ENCODE results near the gene CEP152. TPM values are rescaled to one million over a fixed set of nuclear protein-coding genes. Genes with fewer than 3 reads are reported as not detected.

Gene CEP152
- total and polyA plus RNA-seq, 2 experiments from 2014 or later, result 14.6 to 30.5 TPM

GRCh38 chr15:48792408-48792807 is 18.5 kb downstream of the CEP152 start:
- no peaks in the 10 kb centered on the region for H3K27me3 ChIP-seq (ENCODE audit: insufficient read depth)
- H3K9me3 Mint-ChIP-seq, result no peaks in the 10 kb centered on the region
- H4K20me1 ChIP-seq (replicated peaks; ENCODE audit: insufficient read depth), result 0 out of 2 replicates have a peak, but pooled peaks cover 3% of the 10 kb centered on the region
- H3K4me1 Mint-ChIP-seq, result no peaks in the 10 kb centered on the region; the same call in 2 of the 3 replicates
- DNase-seq (ENCODE audit: low spot score), result no peak
- TF ChIP-seq REST (IDR thresholded peaks at IDR 0.05; ENCODE audit: unreplicated experiment) (no peak), EZH2 (IDR thresholded peaks at IDR 0.05; ENCODE audit: low read depth, unreplicated experiment) (no peak), STAT1 (IDR thresholded peaks at IDR 0.05; ENCODE audit: unreplicated experiment) (no peak), ZNF114 (CRISPR knock-in tag; IDR thresholded peaks at IDR 0.05) (no peak), POLR2AphosphoS5 (IDR thresholded peaks at IDR 0.05; ENCODE audit: low read depth) (no peak), ZNF462 (CRISPR knock-in tag; IDR thresholded peaks at IDR 0.05) (no peak), EZH2phosphoT487 (IDR thresholded peaks at IDR 0.05; ENCODE audit: unreplicated experiment) (no peak), CREB1 (CRISPR knock-in tag; IDR thresholded peaks at IDR 0.05; ENCODE audit: low read depth) (no peak), CTCF (conservative IDR thresholded peaks at IDR 0.05; ENCODE audit: low read depth in 2 of 2) (no peak), ETS1 (IDR thresholded peaks at IDR 0.05) (no peak), ZNF331 (CRISPR knock-in tag; IDR thresholded peaks at IDR 0.05; ENCODE audit: low read depth) (no peak), NANOG (IDR thresholded peaks at IDR 0.05; ENCODE audit: borderline replicate concordance) (no peak), JUNB (IDR thresholded peaks at IDR 0.05; ENCODE audit: unreplicated experiment) (no peak)
- no peak overlapping the region for H3K27ac ChIP-seq (ENCODE audit: low read depth)
- H3K36me3 Mint-ChIP-seq (ENCODE audit: low read depth), result peaks cover 36% of the 10 kb centered on the region
- H3K36me3 ChIP-seq (ENCODE audit: insufficient read depth), result peaks cover 33% of the 10 kb centered on the region
- no peaks in the 10 kb centered on the region for H3K27me3 Mint-ChIP-seq (ENCODE audit: insufficient read depth, low read depth, poor library complexity)
- no peak overlapping the region for H2AFZ ChIP-seq
- H3K9me2 ChIP-seq (ENCODE audit: insufficient read depth), result no peaks in the 10 kb centered on the region
- H3K4me1 ChIP-seq (ENCODE audit: insufficient read depth), result no peaks in the 10 kb centered on the region
- H3K4me3 ChIP-seq, result no peak overlapping the region
- H3K79me2 ChIP-seq (replicated peaks; ENCODE audit: insufficient read depth), result no peaks in the 10 kb centered on the region
- no peak overlapping the region for H3K4me3 Mint-ChIP-seq
- no peak overlapping the region for H3K27ac Mint-ChIP-seq
- H3K4me2 ChIP-seq, result no peak overlapping the region
- ATAC-seq, result no peak
- H3F3A ChIP-seq (replicated peaks; ENCODE audit: low read depth), result no peaks in the 10 kb centered on the region

Measured in GM23338 (cell line).